ENCODE measurements around the gene JMY.

DNA sequence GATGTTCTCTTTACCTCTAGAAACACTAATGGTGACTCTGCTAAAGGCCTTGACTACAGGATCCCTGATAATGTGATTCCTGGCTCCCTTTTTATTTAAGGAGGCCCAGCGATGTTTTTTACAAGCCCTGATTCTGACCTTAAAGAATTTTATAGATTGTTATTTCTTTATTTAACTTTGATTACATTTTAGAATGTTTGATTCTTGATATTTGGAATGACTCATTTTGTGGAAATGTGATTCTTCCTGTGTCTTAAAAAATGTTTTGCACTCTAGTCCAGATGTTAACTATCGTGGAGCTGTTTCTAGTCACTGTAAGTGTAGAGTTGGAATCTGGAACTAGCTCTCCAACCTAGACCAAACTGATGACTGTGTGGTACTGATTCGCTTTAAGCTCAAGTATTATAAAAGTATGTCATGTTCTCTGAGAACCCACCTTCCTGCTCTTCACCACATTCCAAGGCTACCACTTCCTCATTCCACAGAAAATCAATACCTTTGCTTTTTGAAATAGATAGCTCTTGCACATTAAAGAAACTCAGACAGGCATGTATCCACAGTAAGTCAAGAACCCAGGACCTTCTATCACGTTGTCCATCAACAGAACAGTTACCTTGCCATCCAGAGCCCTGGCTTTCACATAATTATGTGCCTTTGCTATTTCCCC, 65.2 kb downstream of the JMY start:
- no peak for TF ChIP-seq ZNF510 (tag by site-specific recombination; IDR thresholded peaks at IDR 0.05; ENCODE audit: insufficient replicate concordance)
- TF ChIP-seq, protein P1, sequence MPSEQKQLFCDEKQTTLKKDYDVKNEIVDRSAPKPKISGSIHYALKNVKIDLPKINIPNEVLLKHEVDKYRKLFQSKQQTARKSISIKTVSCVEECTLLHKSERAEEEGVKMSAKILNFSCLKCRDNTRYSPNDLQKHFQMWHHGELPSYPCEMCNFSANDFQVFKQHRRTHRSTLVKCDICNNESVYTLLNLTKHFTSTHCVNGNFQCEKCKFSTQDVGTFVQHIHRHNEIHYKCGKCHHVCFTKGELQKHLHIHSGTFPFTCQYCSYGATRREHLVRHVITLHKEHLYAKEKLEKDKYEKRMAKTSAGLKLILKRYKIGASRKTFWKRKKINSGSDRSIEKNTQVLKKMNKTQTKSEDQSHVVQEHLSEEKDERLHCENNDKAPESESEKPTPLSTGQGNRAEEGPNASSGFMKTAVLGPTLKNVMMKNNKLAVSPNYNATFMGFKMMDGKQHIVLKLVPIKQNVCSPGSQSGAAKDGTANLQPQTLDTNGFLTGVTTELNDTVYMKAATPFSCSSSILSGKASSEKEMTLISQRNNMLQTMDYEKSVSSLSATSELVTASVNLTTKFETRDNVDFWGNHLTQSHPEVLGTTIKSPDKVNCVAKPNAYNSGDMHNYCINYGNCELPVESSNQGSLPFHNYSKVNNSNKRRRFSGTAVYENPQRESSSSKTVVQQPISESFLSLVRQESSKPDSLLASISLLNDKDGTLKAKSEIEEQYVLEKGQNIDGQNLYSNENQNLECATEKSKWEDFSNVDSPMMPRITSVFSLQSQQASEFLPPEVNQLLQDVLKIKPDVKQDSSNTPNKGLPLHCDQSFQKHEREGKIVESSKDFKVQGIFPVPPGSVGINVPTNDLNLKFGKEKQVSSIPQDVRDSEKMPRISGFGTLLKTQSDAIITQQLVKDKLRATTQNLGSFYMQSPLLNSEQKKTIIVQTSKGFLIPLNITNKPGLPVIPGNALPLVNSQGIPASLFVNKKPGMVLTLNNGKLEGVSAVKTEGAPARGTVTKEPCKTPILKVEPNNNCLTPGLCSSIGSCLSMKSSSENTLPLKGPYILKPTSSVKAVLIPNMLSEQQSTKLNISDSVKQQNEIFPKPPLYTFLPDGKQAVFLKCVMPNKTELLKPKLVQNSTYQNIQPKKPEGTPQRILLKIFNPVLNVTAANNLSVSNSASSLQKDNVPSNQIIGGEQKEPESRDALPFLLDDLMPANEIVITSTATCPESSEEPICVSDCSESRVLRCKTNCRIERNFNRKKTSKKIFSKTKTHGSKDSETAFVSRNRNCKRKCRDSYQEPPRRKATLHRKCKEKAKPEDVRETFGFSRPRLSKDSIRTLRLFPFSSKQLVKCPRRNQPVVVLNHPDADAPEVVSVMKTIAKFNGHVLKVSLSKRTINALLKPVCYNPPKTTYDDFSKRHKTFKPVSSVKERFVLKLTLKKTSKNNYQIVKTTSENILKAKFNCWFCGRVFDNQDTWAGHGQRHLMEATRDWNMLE (tag by site-specific recombination; conservative IDR thresholded peaks at IDR 0.05; ENCODE audit: low read depth): no peak
- TF ChIP-seq ZNF211 (tag by site-specific recombination; IDR thresholded peaks at IDR 0.05; ENCODE audit: low read depth): no peak
